HG02884 (cell line): ENCODE results near the gene PRICKLE2.

Experiments used
- ATAC-seq: cut with Tn5 transposase; IDR thresholded peaks from one replicate; pipeline ENCODE4 v1.9.1; 2021; ENCODE audit warnings: mild to moderate bottlenecking, moderate library complexity; ENCODE audit not compliant: unreplicated experiment

PRICKLE2 gene

DNA sequence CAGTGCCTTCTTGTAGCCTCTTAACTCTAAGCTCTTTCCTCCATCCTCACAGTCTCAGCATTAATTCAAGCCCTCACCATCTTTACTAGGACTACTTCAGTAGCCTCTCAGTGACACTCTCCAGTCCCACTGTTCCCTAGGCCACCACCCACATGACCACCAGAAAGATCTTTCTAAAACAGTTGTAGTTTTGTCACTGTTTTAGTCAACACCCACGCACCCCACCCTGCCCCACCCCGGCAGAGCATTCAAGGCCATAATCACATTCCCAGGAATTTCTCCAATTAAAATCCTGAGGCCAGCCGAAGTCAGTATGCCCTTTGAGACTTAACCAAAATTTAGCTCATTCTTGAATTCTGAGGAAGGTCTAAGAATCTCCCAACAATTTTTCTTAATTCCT is 170.8 kb downstream of the PRICKLE2 start:
- ATAC-seq, result no peak

DNA sequence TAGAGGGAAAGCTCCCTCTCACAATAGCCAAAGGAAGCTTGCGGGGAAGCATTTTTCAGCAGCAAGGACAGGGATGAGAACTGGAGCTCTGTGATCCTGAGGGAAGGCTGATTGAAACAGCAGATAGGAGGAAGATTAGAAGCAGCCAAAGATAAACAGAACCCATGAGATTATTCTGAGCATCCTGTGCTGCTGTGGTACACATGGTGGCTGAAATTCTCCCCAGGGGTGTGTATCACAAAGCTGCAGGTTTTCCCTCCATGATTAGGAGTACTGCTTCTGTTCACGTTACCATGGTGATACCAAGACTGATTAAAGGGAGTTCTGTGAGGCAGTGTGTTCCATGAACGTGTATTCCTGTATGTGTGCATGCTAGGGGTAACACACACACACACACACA is 171.7 kb downstream of the PRICKLE2 start:
- no peak for ATAC-seq

DNA sequence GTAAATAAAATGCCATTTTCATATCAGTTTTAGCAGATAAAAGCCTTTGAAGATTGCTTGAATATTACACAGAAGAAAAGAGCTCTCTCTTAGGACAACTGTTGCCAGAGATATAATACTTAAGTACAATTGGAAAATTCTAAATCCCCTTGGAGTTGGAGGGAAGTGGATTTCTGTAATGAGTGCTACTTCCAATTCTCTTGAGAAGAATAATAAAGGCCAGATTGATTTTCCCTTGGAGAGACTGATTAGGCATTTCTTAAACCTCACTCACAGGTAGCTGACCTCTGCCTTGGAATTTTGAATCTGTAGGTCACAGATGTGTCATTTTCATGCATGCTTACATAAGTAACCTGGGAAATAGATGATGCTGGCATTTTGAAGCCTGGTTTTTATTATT is 172.1 kb downstream of the PRICKLE2 start:
- ATAC-seq, result no peak

DNA sequence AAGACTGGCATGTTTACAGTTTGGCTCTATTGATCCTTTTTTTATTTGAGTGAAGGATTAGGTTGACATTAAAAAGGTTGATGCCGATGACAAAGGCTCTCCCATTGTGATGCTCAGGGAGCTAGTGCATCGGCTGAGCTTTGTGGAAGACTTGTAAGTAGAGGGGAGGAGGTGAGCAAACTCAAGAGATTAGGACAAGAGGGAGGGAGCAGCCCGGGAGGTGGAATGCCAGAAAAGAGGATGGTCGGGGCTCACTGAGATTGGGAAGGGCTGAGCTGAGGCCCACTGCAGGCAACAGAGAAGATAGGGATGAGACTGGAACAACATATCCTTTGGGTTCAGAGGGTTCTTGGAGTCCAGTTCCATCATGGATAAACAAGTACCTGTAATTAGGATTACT is 175.4 kb downstream of the PRICKLE2 start:
- ATAC-seq, result no peak

DNA sequence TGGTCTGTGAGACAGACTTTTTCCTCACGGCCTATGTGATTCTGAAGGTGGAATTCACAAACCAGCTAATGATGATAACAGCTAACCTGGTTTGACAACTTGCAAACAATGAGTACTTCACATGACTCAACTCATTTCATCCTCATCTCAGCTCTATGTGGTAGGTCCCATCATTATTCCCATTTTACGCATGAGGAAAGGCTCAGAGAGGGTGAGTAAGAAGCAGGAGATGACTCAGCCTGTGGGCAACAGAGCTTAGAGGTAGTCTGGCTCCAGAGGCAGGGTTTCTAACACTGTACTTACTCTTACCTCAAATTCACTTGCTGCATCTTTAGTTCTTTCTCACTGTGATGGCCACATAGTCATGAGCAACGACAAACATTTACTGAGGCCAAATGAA is 176.1 kb downstream of the PRICKLE2 start:
- ATAC-seq, result no peak

DNA sequence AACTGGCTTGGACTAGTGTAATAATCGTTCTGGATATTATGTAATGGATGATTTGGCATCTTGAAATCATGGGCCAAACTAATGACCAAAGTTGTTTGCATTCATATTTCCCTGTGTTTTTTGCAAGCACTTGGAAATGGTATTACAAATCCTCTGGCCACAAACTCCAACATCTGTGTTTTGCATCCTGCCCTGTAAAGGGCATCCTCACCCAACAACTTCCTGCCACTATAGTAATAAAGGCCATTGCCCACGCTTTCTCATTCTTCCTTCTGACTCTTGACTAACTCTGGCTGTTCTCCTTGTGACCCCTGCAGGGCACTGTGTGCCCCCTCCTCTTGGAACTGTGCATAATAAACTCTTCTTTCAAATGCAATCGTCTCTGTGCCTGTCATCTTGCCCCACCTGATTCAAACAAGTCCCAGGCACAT is 176.6 kb downstream of the PRICKLE2 start:
- no peak for ATAC-seq

DNA sequence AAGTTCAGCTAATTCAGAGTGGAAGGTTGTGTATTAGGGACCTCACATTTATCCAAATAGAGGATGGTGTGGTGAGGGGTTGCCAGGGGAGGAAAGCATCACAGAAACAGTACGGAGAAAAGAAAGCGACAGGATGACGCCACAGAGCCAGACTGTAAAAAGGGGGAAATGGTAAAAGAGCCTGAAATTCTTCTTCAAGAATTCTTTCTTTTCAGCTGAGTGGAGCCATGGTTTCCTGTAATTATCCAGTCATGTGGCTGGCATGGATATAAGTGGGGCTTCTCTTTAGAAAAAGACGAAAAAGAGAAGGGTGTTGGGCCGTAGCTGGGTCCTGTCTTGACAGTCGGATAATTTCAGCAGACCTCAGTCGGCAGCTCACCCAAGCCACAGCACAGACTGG is 177.5 kb downstream of the PRICKLE2 start:
- ATAC-seq, result no peak

DNA sequence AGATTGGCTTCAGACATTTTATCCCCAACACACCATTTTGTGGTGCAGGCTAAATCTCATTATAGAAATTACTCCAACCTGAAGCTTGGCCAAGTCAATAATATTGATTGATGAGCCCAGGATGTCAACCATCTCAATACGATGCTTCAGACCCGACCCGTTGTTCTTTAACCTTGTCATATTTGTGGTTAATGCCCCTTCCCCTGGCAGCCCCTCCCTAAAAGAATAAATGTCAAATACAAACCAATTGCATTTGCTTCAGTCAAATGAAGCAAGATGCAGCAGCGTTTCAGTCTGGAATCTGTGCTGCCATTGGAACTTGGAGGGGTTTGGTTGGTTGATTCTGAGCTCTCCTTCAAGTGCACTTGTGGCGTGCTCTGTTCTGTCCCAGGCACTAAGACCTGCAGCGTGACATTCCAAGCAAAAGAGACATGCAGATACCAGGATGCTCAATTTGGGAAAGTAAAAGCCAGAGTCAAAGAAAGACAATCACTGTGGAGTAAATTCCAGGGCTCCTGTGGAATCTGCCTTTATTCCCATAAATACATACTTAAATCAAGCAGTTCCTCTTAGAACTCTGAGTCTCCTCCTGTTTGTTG is 178.2 kb downstream of the PRICKLE2 start:
- ATAC-seq, result no peak

DNA sequence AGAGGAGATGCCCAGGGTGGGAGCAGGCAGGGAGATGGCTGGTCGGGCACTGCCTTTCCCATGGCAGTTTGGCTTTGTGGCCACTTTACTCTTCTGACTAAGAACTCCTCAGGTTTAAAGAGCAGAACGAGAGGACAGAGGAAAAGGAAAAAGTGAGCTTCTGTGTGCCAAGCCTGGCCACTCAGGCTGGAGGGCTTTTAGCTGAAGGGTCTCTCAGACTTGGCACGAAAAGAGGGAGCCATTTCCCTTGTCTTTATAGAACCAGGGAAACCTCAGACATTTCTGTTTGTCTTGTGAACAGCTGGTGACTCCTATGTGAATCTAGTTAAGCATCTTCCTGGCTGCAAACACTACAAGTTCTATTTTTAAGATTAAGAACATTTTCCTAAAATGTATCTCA is 178.7 kb downstream of the PRICKLE2 start:
- ATAC-seq, result no peak

DNA sequence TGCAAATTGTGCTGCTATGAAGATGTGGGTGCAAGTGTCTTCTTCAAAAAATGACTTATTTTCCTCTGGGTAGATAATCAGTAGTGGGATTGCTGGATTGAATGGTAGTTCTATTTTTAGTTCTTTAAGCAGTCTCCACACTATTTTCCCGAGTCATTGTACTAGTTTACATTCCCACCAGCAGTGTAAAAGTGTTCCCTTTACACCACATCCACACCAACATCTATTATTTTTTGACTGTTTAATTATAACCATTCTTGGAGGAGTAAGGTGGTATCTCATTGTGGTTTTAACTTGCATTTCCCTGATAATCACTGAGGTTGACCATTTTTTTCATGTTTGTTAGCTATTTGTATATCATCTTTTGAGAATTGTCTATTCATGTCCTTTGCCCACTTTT is 182.3 kb downstream of the PRICKLE2 start:
- no peak for ATAC-seq
